HEK293 (cell line): Measurements from ENCODE around the gene MYADML2.
A peak's percentile ranks its signal among the peaks of the same experiment; 100 is the strongest.

Experiments used
- CTCF ChIA-PET: fragments of 350-600 bp; formaldehyde crosslinking; extraction: SDS; loops from one replicate; lab custom pipeline; 2021; ENCODE audit warnings: antibody characterized with exemption; lab: Yijun Ruan, JAX
- POLR2A ChIA-PET: fragments of 300-600 bp; formaldehyde crosslinking; extraction: SDS; loops from one replicate; lab custom pipeline; 2020; ENCODE audit warnings: antibody characterized with exemption, inconsistent platforms; lab: Yijun Ruan, JAX
- H3K27ac ChIP-seq: fragments of 200-500 bp; sonication (Bioruptor generic); 2 replicates; pipeline ENCODE4 v1.5.1; 2014; ENCODE audit warnings: low read depth, low read length, control low read depth, inconsistent platforms; ENCODE audit errors: extremely low read depth
- H3K36me3 ChIP-seq, 2 experiments: fragments of 200-500 bp in 1 of 2; sonication (Bioruptor generic) in 1 of 2; 1 replicate in 1 of 2; 2 replicates in 1 of 2; pipeline ENCODE4 v1.5.1; 2014 to 2017; ENCODE audit warnings: inconsistent platforms in 2 of 2, low read length in 2 of 2; ENCODE audit not compliant: control insufficient read depth in 2 of 2, insufficient read depth in 1 of 2
- H3K4me1 ChIP-seq: fragments of 200-500 bp; sonication (Bioruptor generic); 2 replicates; pipeline ENCODE4 v1.5.1; 2014; ENCODE audit warnings: mild to moderate bottlenecking, low read length, inconsistent platforms; ENCODE audit not compliant: control insufficient read depth, insufficient read depth
- H3K4me3 ChIP-seq: 2 replicates; pipeline ENCODE4 v1.5.1; 2011; ENCODE audit warnings: low read depth, mild to moderate bottlenecking, control low read depth, low read length, moderate library complexity
- H3K9me3 ChIP-seq: fragments of 200-500 bp; sonication (Bioruptor generic); 2 replicates; pipeline ENCODE4 v1.5.1; 2014; ENCODE audit warnings: low read depth, low read length, inconsistent platforms; ENCODE audit not compliant: control insufficient read depth, insufficient read depth
- GLI4 ChIP-seq: fragments of 450-650 bp; formaldehyde crosslinking; IDR thresholded peaks from 2 replicates; pipeline ENCODE4 v1.5.1; 2016; ENCODE audit warnings: missing biosample characterization, missing genetic modification characterization
- GLIS1 ChIP-seq: fragments of 450-650 bp; formaldehyde crosslinking; IDR thresholded peaks from 2 replicates; pipeline ENCODE4 v1.5.1; 2016; ENCODE audit warnings: missing biosample characterization, missing genetic modification characterization
- GLIS2 ChIP-seq: fragments of 450-650 bp; formaldehyde crosslinking; IDR thresholded peaks from 2 replicates; pipeline ENCODE4 v1.5.1; 2016; ENCODE audit warnings: missing biosample characterization, missing genetic modification characterization
- KLF9 ChIP-seq: fragments of 450-650 bp; formaldehyde crosslinking; IDR thresholded peaks from 2 replicates; pipeline ENCODE4 v1.5.1; 2016; ENCODE audit warnings: missing biosample characterization, missing genetic modification characterization, low read depth
- MEIS1 ChIP-seq: sonication (generic); formaldehyde crosslinking; IDR thresholded peaks from 2 replicates; pipeline ENCODE4 v1.8.1; 2022; ENCODE audit warnings: missing genetic modification reagents, mild to moderate bottlenecking, borderline replicate concordance
- REST ChIP-seq: fragments of 450-650 bp; formaldehyde crosslinking; IDR thresholded peaks from 2 replicates; pipeline ENCODE4 v1.5.1; 2016; ENCODE audit warnings: missing biosample characterization, missing genetic modification characterization
- WT1 ChIP-seq: fragments of 450-650 bp; formaldehyde crosslinking; IDR thresholded peaks from 2 replicates; pipeline ENCODE4 v1.5.1; 2016; ENCODE audit warnings: missing biosample characterization, missing genetic modification characterization
- ZBTB6 ChIP-seq: fragments of 450-650 bp; formaldehyde crosslinking; IDR thresholded peaks from 2 replicates; pipeline ENCODE4 v1.5.1; 2017; ENCODE audit warnings: missing biosample characterization, missing genetic modification characterization
- ZBTB7A ChIP-seq: fragments of 450-650 bp; formaldehyde crosslinking; IDR thresholded peaks from 2 replicates; pipeline ENCODE4 v1.5.1; 2016; ENCODE audit warnings: low read depth, missing biosample characterization, missing genetic modification characterization
- ZFP69B ChIP-seq: fragments of 450-650 bp; formaldehyde crosslinking; IDR thresholded peaks from 2 replicates; pipeline ENCODE4 v1.5.1; 2016; ENCODE audit warnings: missing biosample characterization, missing genetic modification characterization
- ZIC2 ChIP-seq: fragments of 450-650 bp; formaldehyde crosslinking; IDR thresholded peaks from 2 replicates; pipeline ENCODE4 v1.5.1; 2016; ENCODE audit warnings: missing biosample characterization, missing genetic modification characterization
- ZNF132 ChIP-seq: fragments of 450-650 bp; formaldehyde crosslinking; IDR thresholded peaks from 2 replicates; pipeline ENCODE4 v1.5.1; 2017; ENCODE audit warnings: missing biosample characterization, missing genetic modification characterization, borderline replicate concordance
- ZNF16 ChIP-seq: fragments of 450-650 bp; formaldehyde crosslinking; IDR thresholded peaks from 2 replicates; pipeline ENCODE4 v1.5.1; 2016; ENCODE audit warnings: low read depth, missing biosample characterization, missing genetic modification characterization
- ZNF433 ChIP-seq: fragments of 450-650 bp; formaldehyde crosslinking; IDR thresholded peaks from 2 replicates; pipeline ENCODE4 v1.5.1; 2016; ENCODE audit warnings: missing biosample characterization, missing genetic modification characterization, low read depth
- ZNF48 ChIP-seq: fragments of 450-650 bp; formaldehyde crosslinking; IDR thresholded peaks from 2 replicates; pipeline ENCODE4 v1.5.1; 2016; ENCODE audit warnings: missing biosample characterization, missing genetic modification characterization
- ZNF585B ChIP-seq: fragments of 450-650 bp; formaldehyde crosslinking; IDR thresholded peaks from 2 replicates; pipeline ENCODE4 v1.5.1; 2016; ENCODE audit warnings: missing biosample characterization, missing genetic modification characterization
- ZNF626 ChIP-seq: fragments of 450-650 bp; sonication (Bioruptor Pico); formaldehyde crosslinking; IDR thresholded peaks from 2 replicates; pipeline ENCODE4 v1.5.1; 2018; ENCODE audit warnings: missing biosample characterization, missing genetic modification characterization, inconsistent platforms
- ZNF658 ChIP-seq: fragments of 450-650 bp; formaldehyde crosslinking; IDR thresholded peaks from 2 replicates; pipeline ENCODE4; 2016; ENCODE audit warnings: missing biosample characterization, missing genetic modification characterization
- ZNF670 ChIP-seq: fragments of 450-650 bp; formaldehyde crosslinking; IDR thresholded peaks from 2 replicates; pipeline ENCODE4 v1.5.1; 2016; ENCODE audit warnings: missing biosample characterization, missing genetic modification characterization, low read depth
- ZNF707 ChIP-seq: fragments of 450-650 bp; formaldehyde crosslinking; IDR thresholded peaks from 2 replicates; pipeline ENCODE4 v1.5.1; 2016; ENCODE audit warnings: missing biosample characterization, missing genetic modification characterization
- ZNF747 ChIP-seq: fragments of 450-650 bp; formaldehyde crosslinking; IDR thresholded peaks from 2 replicates; pipeline ENCODE4 v1.5.1; 2016; ENCODE audit warnings: missing biosample characterization, missing genetic modification characterization

Gene MYADML2

GRCh38 chr17:81961521-81962498 lies 14.8 kb upstream of the MYADML2 start:
- H3K27ac ChIP-seq = no peak overlapping the region
- no peaks in the 10 kb centered on the region for H3K9me3 ChIP-seq
- peaks cover 4% of the 10 kb centered on the region; the same call in 1 of the 2 replicates for H3K4me1 ChIP-seq
- H3K4me3 ChIP-seq = no peak overlapping the region
- CTCF ChIA-PET = interaction anchor here (1.1 to 3.0 kb wide), 4 partner anchors 43 to 65 kb away, joined by 3 to 105 read pairs (median 17); partner anchors contain the start of genes CENPX and LRRC45
- TF ChIP-seq ZIC2 (tag by site-specific recombination) = peak; percentile 20; the same call in 1 of the 2 replicates
- no peak for TF ChIP-seq ZNF747 (tag by site-specific recombination)
- TF ChIP-seq ZFP69B (tag by site-specific recombination) = no peak
- no peak for TF ChIP-seq ZNF585B (tag by site-specific recombination)
- peak; percentile 72; the same call in 1 of the 2 replicates for TF ChIP-seq REST (tag by site-specific recombination)
- TF ChIP-seq KLF9 = no peak
- no peak for TF ChIP-seq ZBTB6 (tag by site-specific recombination)
- no peak for TF ChIP-seq ZNF626 (tag by site-specific recombination)
- TF ChIP-seq ZNF670 (tag by site-specific recombination) = no peak
- no peak for TF ChIP-seq ZNF48 (tag by site-specific recombination)
- TF ChIP-seq GLIS1 (tag by site-specific recombination) = 0 out of 2 replicates have a peak, but pooled peaks have one; percentile 25
- TF ChIP-seq MEIS1 (CRISPR knock-in tag) = no peak
- peak; percentile 8; the same call in 1 of the 2 replicates for TF ChIP-seq GLIS2
- no peak for TF ChIP-seq ZNF132 (tag by site-specific recombination)
- no peak for TF ChIP-seq ZNF433
- no peak for TF ChIP-seq ZNF658 (tag by site-specific recombination)
- no peak for TF ChIP-seq ZNF16 (tag by site-specific recombination)
- no peak for TF ChIP-seq ZNF707 (tag by site-specific recombination)
- no peak for TF ChIP-seq ZBTB7A (tag by site-specific recombination)
- TF ChIP-seq WT1 (tag by site-specific recombination) = no peak
- TF ChIP-seq GLI4 (tag by site-specific recombination) = no peak
- TF ChIP-seq, all 188 proteins: peak for 4
- no peaks in the 10 kb centered on the region for H3K36me3 ChIP-seq
- POLR2A ChIA-PET = interaction anchor here (0.6 to 2.0 kb wide), 2 partner anchors 58 to 162 kb away, joined by 4 to 5 read pairs; no protein-coding TSS in a partner anchor
